ENCODE measurements around the gene HSPA12B.

- TF ChIP-seq CTCF (IDR thresholded peaks at IDR 0.05; ENCODE audit: low read length), result no peak
- no peak for TF ChIP-seq EZH2 (IDR thresholded peaks at IDR 0.05; ENCODE audit: borderline replicate concordance, low read length)
These were observed 26.3 kb upstream of the HSPA12B start for GRCh38 chr20:3705970-3706739.
